OCI-LY3 (cell line): ENCODE results near the gene PTP4A2.
"Not testable (repeated sequence)": the region's sequence is repeated elsewhere in the genome, so short reads cannot be mapped to it uniquely, and the experiment has no call there.

Experiments
- H2AFZ ChIP-seq: fragments of 200-600, 300-600 bp; shearing (Covaris generic); 2 replicates; pipeline ENCODE4 v1.6.0; 2014; ENCODE audit warnings: antibody characterized with exemption, low read depth, low read length
- H3K27ac ChIP-seq: fragments of 200-600, 300-600 bp; sonication (generic); 2 replicates; pipeline ENCODE4 v1.5.1; 2014; ENCODE audit warnings: mild to moderate bottlenecking, low read length, moderate library complexity, mixed read lengths
- H3K27me3 ChIP-seq: fragments of 200-600, 300-600 bp; sonication (generic); 2 replicates; pipeline ENCODE4 v1.6.1; 2014; ENCODE audit warnings: low read depth, low read length, mixed read lengths
- H3K36me3 ChIP-seq: fragments of 200-600, 300-600 bp; sonication (generic); replicated peaks from 2 replicates; pipeline ENCODE3; 2014; ENCODE audit warnings: low read depth, low read length, mixed read lengths
- H3K4me1 ChIP-seq: fragments of 300-600, 200-600 bp; sonication (generic); 2 replicates; pipeline ENCODE4 v1.6.1; 2014; ENCODE audit warnings: low read length, mixed read lengths
- H3K4me2 ChIP-seq: fragments of 200-600, 300-600 bp; sonication (generic); 2 replicates; pipeline ENCODE4 v1.6.1; 2014; ENCODE audit warnings: low read length, mixed read lengths
- H3K4me3 ChIP-seq: fragments of 300-600, 200-600 bp; sonication (generic); 2 replicates; pipeline ENCODE4 v1.5.1; 2014; ENCODE audit warnings: antibody characterized with exemption, mild to moderate bottlenecking, low read length, moderate library complexity
- H3K79me2 ChIP-seq: fragments of 300-600, 200-600 bp; shearing (Covaris generic); 2 replicates; pipeline ENCODE4 v1.6.1; 2014; ENCODE audit warnings: mild to moderate bottlenecking, low read length, mixed read lengths
- H3K9ac ChIP-seq: fragments of 300-600, 200-600 bp; shearing (Covaris generic); 2 replicates; pipeline ENCODE4 v1.6.0; 2014; ENCODE audit warnings: mild to moderate bottlenecking, low read length, moderate library complexity
- H3K9me3 ChIP-seq: fragments of 200-600, 300-600 bp; shearing (Covaris generic); 2 replicates; pipeline ENCODE4 v1.6.1; 2014; ENCODE audit warnings: low read length, mixed read lengths; ENCODE audit not compliant: insufficient read depth
- H4K20me1 ChIP-seq: fragments of 200-600, 300-600 bp; sonication (generic); 2 replicates; pipeline ENCODE4 v1.6.1; 2016; ENCODE audit warnings: low read length, mixed read lengths; ENCODE audit not compliant: insufficient read depth
- CTCF ChIP-seq: fragments of 200-600, 300-600 bp; sonication (generic); IDR thresholded peaks from 2 replicates; pipeline ENCODE4 v1.5.1; 2014; ENCODE audit warnings: antibody characterized with exemption, low read length, low read depth
- EZH2phosphoT487 ChIP-seq: fragments of 200-600 bp; shearing (Covaris generic); IDR thresholded peaks from 2 replicates; pipeline ENCODE4 v1.6.1; 2018; ENCODE audit warnings: antibody characterized with exemption, mixed run types, low read depth

PTP4A2 gene

GRCh38 chr1:31926252-31926651 lies 11.9 kb downstream of the PTP4A2 start:
- H3K4me3 ChIP-seq = peak overlapping the region; percentile 36; the same call in 1 of the 2 replicates
- H3K4me2 ChIP-seq = peak overlapping the region; percentile 61
- H3K4me1 ChIP-seq = peaks cover 63% of the 10 kb centered on the region

GRCh38 chr1:31925824-31926223 lies 12.3 kb downstream of the PTP4A2 start:
- H3K36me3 ChIP-seq = peaks cover 12% of the 10 kb centered on the region
- H3K27me3 ChIP-seq = not testable (repeated sequence)

More at GRCh38 chr1:31926252-31926651, 11.9 kb downstream of the PTP4A2 start:
- Histone ChIP-seq H3K27me3 (no peaks in the 10 kb centered on the region), H3K27ac (peak overlapping the region; percentile 50), H4K20me1 (peaks cover 86% of the 10 kb centered on the region), H3K9ac (peak overlapping the region; percentile 42; the same call in 1 of the 2 replicates), H2AFZ (no peak overlapping the region), H3K36me3 (peaks cover 11% of the 10 kb centered on the region), H3K79me2 (peaks cover 99% of the 10 kb centered on the region), H3K9me3 (no peaks in the 10 kb centered on the region)
- TF ChIP-seq CTCF (no peak), EZH2phosphoT487 (no peak)

GRCh38 chr1:31924839-31925238 lies 13.3 kb downstream of the PTP4A2 start:
- H3K4me3 ChIP-seq = no peak overlapping the region

More at GRCh38 chr1:31925824-31926223, 12.3 kb downstream of the PTP4A2 start:
- H4K20me1 ChIP-seq = peaks cover 86% of the 10 kb centered on the region
- not testable (repeated sequence) for H3K9ac ChIP-seq, H3K9me3 ChIP-seq, H2AFZ ChIP-seq, H3K27ac ChIP-seq
- peaks cover 59% of the 10 kb centered on the region for H3K4me1 ChIP-seq
- peak overlapping the region; percentile 36; the same call in 1 of the 2 replicates for H3K4me3 ChIP-seq
- H3K4me2 ChIP-seq = peak overlapping the region; percentile 61
- H3K79me2 ChIP-seq = peaks cover 99% of the 10 kb centered on the region

GRCh38 chr1:31923901-31924535 lies 14.2 kb downstream of the PTP4A2 start:
- H3K4me3 ChIP-seq = no peak overlapping the region

More at GRCh38 chr1:31924839-31925238, 13.3 kb downstream of the PTP4A2 start:
- Histone ChIP-seq H3K79me2 (peaks cover 99% of the 10 kb centered on the region), H3K9ac (no peak overlapping the region), H4K20me1 (peaks cover 80% of the 10 kb centered on the region), H3K27me3 (no peaks in the 10 kb centered on the region), H3K36me3 (peaks cover 13% of the 10 kb centered on the region), H3K4me1 (peaks cover 49% of the 10 kb centered on the region), H3K9me3 (no peaks in the 10 kb centered on the region), H2AFZ (no peak overlapping the region), H3K4me2 (no peak overlapping the region), H3K27ac (no peak overlapping the region)
- TF ChIP-seq CTCF = no peak

More at GRCh38 chr1:31923901-31924535, 14.2 kb downstream of the PTP4A2 start:
- Histone ChIP-seq H4K20me1 (peaks cover 78% of the 10 kb centered on the region), H3K27me3 (no peaks in the 10 kb centered on the region), H3K79me2 (peaks cover 99% of the 10 kb centered on the region), H3K9me3 (no peaks in the 10 kb centered on the region), H3K27ac (no peak overlapping the region), H3K36me3 (peaks cover 7% of the 10 kb centered on the region), H2AFZ (no peak overlapping the region), H3K4me1 (peaks cover 41% of the 10 kb centered on the region), H3K9ac (no peak overlapping the region), H3K4me2 (no peak overlapping the region)
- TF ChIP-seq CTCF = no peak
- TF ChIP-seq EZH2phosphoT487 = no peak
